Gastroesophageal sphincter (tissue), 4 donors: ENCODE results near the gene R3HDM2. TPM values are rescaled to one million over a fixed set of nuclear protein-coding genes. Genes with fewer than 3 reads are reported as not detected.
A peak's percentile ranks its signal among the peaks of the same experiment; 100 is the strongest.

ENCODE experiments used
- ATAC-seq: fragments of 150-250 bp; one replicate; pipeline ENCODE4 v1.9.1; 2016; ENCODE audit warnings: mild to moderate bottlenecking, moderate library complexity
- H3K27ac ChIP-seq, 4 donors: fragments of 200-600 bp; sonication (generic) in 3 of 4; 1 replicate in 3 of 4; 2 replicates in 1 of 4; pipeline ENCODE4 v1.5.1; 2016 to 2019
- H3K27me3 ChIP-seq: fragments of 200-600 bp; sonication (generic); one replicate; pipeline ENCODE4 v1.5.1; 2019
- H3K36me3 ChIP-seq, 2 donors: fragments of 200-600 bp; sonication (generic); one replicate each; pipeline ENCODE4 v1.5.1; 2019; ENCODE audit warnings: control low read depth in 1 of 2
- H3K4me1 ChIP-seq, 3 donors: fragments of 200-600 bp; sonication (generic); 1 replicate in 2 of 3; 2 replicates in 1 of 3; pipeline ENCODE4 v1.5.1; 2016 to 2019; ENCODE audit warnings: control low read depth in 2 of 3
- H3K4me3 ChIP-seq, 2 donors: fragments of 200-600 bp; sonication (generic); one replicate each; pipeline ENCODE4 v1.5.1; 2019; ENCODE audit warnings: mild to moderate bottlenecking in 1 of 2, moderate library complexity in 1 of 2
- H3K9me3 ChIP-seq, 3 donors: fragments of 200-600 bp; sonication (generic); one replicate each; pipeline ENCODE4 v1.5.1; 2017 to 2019; ENCODE audit warnings: control low read depth in 2 of 3
- EP300 ChIP-seq: sonication (generic); formaldehyde crosslinking; IDR thresholded peaks from one replicate; pipeline ENCODE4 v1.6.1; 2017; ENCODE audit warnings: antibody characterized with exemption, mild to moderate bottlenecking
- POLR2A ChIP-seq, 2 donors: fragments of 450-650 bp; IDR thresholded peaks; one replicate each; pipeline ENCODE4 v1.6.1; 2017; ENCODE audit warnings: antibody characterized with exemption in 2 of 2, mild to moderate bottlenecking in 2 of 2, moderate library complexity in 1 of 2
- POLR2AphosphoS5 ChIP-seq: sonication (generic); formaldehyde crosslinking; IDR thresholded peaks from one replicate; pipeline ENCODE4 v1.6.1; 2017; ENCODE audit warnings: antibody characterized with exemption
- WGBS, 2 donors: methylation state at CpG; one replicate each; pipeline ENCODE4 v1.1.5; 2018; ENCODE audit warnings: low coverage in 1 of 2; 5-methylcytosine and 5-hydroxymethylcytosine counted together
- total RNA-seq, 4 donors: library from RNA; depleted of rRNA; stranded (reverse); fragments of >200 nt; gene quantifications; one replicate each; pipeline ENCODE4 v1.1.0, GENCODE V29; 2016
- TF ChIP-seq, protein P1 (sequence below), 4 experiments: fragments of 200-600 bp in 2 of 4; fragments of 450-650 bp in 2 of 4; sonication (generic) in 1 of 4; IDR thresholded peaks; one replicate each; pipeline ENCODE4 v1.5.1; 2017 to 2019; ENCODE audit warnings: antibody characterized with exemption in 4 of 4, mild to moderate bottlenecking in 2 of 4, moderate library complexity in 2 of 4

R3HDM2 gene
- total RNA-seq, 4 donors from 2014 or later = 38.0 to 60.1 (median 45.9) TPM

DNA sequence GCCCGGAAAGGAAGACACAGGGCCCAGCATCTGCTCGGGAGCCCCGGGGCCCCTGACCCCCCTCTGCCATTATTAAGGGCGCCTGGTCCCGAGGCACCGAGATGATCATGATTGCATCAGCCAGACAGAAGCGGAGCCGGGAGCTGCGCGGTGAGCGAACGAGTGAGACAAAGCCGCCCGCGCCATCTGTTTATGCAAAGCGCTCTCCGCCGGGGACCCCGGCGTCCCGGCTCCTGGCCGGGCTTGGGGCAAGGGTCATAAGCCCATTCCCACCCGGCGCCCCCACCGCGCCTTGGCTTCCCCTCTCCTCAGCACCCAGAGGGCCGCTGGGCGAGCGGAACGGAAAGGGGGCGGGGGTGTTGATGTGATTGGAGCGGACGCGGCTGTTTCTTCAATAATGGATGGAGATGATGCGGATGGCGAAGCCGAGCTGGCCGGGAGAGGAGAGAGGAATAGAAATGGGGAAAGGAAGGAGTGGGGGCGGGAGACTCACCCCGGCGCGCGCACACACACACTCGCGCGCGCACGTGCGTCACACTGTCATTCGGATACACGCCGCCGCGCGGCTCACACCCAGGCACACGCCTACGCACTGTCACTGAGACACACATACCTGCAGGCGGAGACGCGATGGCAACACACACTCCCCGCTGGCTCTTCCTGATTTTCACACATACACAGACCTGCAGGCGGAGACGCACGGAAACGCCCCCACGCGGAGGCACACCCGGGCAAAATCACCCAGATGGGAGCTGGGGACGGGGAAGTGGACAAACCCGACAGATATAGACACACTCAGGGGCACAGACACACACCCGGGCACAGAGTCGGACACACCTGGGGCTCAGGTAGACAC lies 190.5 kb downstream of the R3HDM2 start:
- Histone ChIP-seq H3K4me1 (peaks cover 2 to 86% (median 59%) of the 10 kb centered on the region in 3 donors), H3K27ac (peak overlapping the region in 1 of 4 donors; percentile 22), H3K4me3 (peak overlapping the region; percentile 16 to 53), H3K27me3 (peaks cover 98% of the 10 kb centered on the region), H3K9me3 (no peaks in the 10 kb centered on the region), H3K36me3 (peaks cover 0 to 5% of the 10 kb centered on the region in 2 donors)
- peak; percentile 4 for ATAC-seq
- WGBS, 2 donors = 0% methylated on average over 1 to 25 of the region's 72 CpGs
- TF ChIP-seq POLR2AphosphoS5 = no peak
- TF ChIP-seq EP300 = no peak
- TF ChIP-seq, protein P1, sequence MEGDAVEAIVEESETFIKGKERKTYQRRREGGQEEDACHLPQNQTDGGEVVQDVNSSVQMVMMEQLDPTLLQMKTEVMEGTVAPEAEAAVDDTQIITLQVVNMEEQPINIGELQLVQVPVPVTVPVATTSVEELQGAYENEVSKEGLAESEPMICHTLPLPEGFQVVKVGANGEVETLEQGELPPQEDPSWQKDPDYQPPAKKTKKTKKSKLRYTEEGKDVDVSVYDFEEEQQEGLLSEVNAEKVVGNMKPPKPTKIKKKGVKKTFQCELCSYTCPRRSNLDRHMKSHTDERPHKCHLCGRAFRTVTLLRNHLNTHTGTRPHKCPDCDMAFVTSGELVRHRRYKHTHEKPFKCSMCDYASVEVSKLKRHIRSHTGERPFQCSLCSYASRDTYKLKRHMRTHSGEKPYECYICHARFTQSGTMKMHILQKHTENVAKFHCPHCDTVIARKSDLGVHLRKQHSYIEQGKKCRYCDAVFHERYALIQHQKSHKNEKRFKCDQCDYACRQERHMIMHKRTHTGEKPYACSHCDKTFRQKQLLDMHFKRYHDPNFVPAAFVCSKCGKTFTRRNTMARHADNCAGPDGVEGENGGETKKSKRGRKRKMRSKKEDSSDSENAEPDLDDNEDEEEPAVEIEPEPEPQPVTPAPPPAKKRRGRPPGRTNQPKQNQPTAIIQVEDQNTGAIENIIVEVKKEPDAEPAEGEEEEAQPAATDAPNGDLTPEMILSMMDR (IDR thresholded peaks at IDR 0.05) = peak in 2 of 4 experiments; percentile 10 to 22
- TF ChIP-seq POLR2A (IDR thresholded peaks at IDR 0.05) = no peak

DNA sequence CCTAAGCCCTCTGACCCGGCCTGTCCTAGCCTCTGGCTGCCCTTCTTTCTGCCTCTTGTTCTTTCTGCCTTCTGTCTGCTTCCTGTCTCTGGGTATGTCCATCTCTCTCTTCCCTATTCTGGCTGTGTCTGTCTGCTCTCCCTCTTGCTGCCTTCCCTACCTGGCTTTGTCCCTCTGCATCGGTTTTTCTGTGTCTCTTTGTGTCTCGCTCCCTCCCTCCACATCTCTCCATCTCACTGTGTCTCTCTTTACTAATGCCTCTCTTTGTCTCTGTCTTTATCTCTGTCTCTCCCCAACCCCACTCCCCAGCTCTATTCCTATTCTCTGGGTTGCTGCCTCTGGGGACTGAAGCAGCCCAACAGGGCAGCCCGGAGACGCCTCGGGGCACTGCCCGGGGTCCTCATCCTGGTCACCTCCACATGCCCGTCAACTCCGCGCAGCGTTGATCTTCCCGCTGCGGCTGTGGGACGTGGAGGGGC lies 191.2 kb downstream of the R3HDM2 start:
- TF ChIP-seq EP300 = no peak
- no peak overlapping the region for H3K27ac ChIP-seq
- whole genome bisulfite sequencing, 2 donors = 5 to 11% methylated on average over 2 to 3 of the region's 14 CpGs
- ATAC-seq = no peak
- H3K27me3 ChIP-seq = peaks cover 98% of the 10 kb centered on the region
- no peaks in the 10 kb centered on the region for H3K9me3 ChIP-seq
- peak overlapping the region in 1 of 2 donors; percentile 53 for H3K4me3 ChIP-seq
- H3K36me3 ChIP-seq = peaks cover 0 to 11% of the 10 kb centered on the region in 2 donors
- H3K4me1 ChIP-seq = peaks cover 2 to 93% (median 59%) of the 10 kb centered on the region in 3 donors

DNA sequence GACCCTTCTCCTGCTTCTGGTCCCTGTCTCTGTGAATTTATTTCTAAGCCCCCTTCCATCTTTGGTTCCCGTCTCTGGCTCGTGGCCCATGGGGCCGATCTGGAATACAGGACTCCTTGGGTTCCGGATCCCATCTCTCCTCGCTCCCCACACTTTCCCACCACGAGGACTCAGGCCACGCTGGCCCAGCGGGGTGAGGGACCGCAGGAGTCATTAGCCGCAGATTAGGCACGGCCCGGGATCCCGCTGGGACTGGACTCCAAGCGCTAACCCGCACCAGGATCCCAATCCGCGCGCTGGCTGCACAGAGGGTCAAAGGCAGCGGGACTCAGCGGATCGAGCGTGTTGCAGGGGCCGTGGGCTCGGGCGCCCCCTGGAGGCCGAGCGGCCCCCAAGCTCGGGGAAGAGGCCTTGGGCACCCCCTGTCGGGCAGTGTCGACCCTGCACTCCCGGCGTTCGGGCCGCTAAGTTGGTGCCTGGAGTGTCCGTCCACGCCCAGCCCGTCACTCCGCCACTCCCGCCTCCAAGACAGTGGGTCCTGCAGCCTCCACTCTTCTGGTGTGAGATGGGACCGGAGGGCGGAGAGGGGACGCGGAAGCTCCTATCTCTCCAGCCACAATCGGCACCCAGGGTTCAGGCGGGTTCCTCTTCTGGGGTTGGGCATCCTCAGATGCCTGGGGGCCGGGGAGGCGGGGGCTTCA lies 191.8 kb downstream of the R3HDM2 start:
- 3 to 10% methylated on average over 4 to 12 of the region's 47 CpGs for WGBS, 2 donors
- H3K27ac ChIP-seq = peak overlapping the region in 1 of 4 donors; percentile 40
- peaks cover 2 to 93% (median 59%) of the 10 kb centered on the region in 3 donors for H3K4me1 ChIP-seq
- peak overlapping the region; percentile 20 to 53 for H3K4me3 ChIP-seq
- peaks cover 0 to 17% of the 10 kb centered on the region in 2 donors for H3K36me3 ChIP-seq
- no peak for TF ChIP-seq POLR2A (IDR thresholded peaks at IDR 0.05)
- TF ChIP-seq, protein P1 (IDR thresholded peaks at IDR 0.05) = peak in 3 of 4 experiments; percentile 100
- H3K9me3 ChIP-seq = no peaks in the 10 kb centered on the region
- peak; percentile 83 for ATAC-seq
- H3K27me3 ChIP-seq = peaks cover 98% of the 10 kb centered on the region

DNA sequence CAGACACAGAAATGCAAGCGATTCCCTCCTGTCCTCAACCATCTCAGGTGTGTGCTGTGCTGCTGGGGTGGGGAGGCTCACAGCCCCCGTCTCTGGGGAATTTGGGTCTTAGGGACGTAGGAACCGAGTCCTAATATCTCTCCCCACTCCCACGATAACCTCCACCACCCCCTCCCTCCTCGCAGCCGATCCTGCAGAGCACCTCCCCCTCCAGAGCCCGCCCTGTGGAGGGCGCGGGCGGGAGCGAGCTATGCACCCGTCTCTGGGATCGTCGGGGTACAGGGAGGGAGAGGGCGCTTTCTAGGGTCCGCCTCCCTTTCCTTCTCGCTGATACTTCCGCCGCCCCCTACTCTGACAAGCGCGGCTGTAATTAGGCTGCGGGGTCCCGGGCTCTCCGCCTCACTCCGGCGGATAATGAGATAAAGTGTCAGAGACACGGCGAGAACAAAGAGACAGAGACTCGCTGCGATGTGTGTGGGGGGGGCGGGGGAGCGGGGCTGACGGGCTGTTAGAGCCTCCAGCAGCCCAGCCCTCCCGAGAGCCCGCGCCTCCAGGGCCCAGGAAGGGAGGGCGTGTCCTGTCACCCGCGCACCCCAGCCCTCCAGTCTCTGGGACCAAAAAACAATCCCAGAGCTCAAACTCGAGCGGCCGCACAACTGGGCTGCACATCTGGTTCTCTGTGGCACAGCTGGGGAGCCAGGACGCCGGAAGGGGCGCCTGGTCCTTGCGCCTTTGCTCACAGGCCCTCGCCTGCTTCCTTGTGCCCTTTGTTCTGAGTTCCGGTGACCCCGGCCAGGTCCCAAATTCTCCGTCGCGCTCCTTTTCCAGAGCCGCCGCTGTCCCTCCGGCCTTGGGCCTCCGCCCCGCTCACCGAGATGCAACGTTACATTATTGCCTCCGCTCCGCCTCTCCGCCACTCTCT lies 192.7 kb downstream of the R3HDM2 start:
- Histone ChIP-seq H3K4me1 (peaks cover 2 to 85% (median 53%) of the 10 kb centered on the region in 3 donors), H3K36me3 (peaks cover 0 to 26% of the 10 kb centered on the region in 2 donors), H3K9me3 (no peaks in the 10 kb centered on the region), H3K27me3 (peaks cover 97% of the 10 kb centered on the region), H3K4me3 (peak overlapping the region; percentile 20 to 53), H3K27ac (peak overlapping the region in 2 of 4 donors; percentile 11 to 40)
- ATAC-seq = no peak
- TF ChIP-seq EP300 (no peak), POLR2AphosphoS5 (no peak), POLR2A (IDR thresholded peaks at IDR 0.05) (no peak)
- TF ChIP-seq, protein P1 (IDR thresholded peaks at IDR 0.05) = no peak
- 10 to 12% methylated on average over 20 of the region's 63 CpGs for WGBS, 2 donors
